Hepatocyte (in vitro differentiated cells): ENCODE results near the gene MAP6.

Experiments
- EZH2 ChIP-seq: fragments of 200-600 bp; sonication (generic); IDR thresholded peaks from 2 replicates; pipeline ENCODE4 v1.6.1; 2016; ENCODE audit warnings: antibody characterized with exemption, mild to moderate bottlenecking, borderline replicate concordance
- TF ChIP-seq, protein P1 (sequence below): fragments of 200-600 bp; sonication (generic); IDR thresholded peaks from 2 replicates; pipeline ENCODE4 v1.5.1; 2016; ENCODE audit warnings: antibody characterized with exemption, mild to moderate bottlenecking; ENCODE audit not compliant: poor library complexity

DNA sequence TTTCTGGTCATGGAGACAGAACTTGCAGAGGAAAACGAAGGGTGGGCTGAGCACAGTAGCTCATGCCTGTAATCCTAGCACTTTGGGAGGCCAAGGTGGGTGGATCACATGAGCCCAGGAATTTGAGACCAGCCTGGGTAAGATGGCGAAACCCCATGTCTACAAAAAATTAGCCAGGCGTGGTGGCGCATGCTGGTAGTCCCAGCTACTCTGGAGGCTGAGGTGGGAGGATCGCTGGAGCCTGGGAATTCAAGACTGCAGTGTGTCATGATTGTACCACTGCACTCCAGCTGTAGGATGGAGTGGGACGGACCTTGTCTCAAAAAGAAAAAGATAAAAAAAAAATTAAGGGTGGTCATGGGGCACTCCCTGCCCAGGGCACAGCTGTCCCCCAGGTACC lies 100.9 kb downstream of the MAP6 start:
- TF ChIP-seq, protein P1, sequence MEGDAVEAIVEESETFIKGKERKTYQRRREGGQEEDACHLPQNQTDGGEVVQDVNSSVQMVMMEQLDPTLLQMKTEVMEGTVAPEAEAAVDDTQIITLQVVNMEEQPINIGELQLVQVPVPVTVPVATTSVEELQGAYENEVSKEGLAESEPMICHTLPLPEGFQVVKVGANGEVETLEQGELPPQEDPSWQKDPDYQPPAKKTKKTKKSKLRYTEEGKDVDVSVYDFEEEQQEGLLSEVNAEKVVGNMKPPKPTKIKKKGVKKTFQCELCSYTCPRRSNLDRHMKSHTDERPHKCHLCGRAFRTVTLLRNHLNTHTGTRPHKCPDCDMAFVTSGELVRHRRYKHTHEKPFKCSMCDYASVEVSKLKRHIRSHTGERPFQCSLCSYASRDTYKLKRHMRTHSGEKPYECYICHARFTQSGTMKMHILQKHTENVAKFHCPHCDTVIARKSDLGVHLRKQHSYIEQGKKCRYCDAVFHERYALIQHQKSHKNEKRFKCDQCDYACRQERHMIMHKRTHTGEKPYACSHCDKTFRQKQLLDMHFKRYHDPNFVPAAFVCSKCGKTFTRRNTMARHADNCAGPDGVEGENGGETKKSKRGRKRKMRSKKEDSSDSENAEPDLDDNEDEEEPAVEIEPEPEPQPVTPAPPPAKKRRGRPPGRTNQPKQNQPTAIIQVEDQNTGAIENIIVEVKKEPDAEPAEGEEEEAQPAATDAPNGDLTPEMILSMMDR, result no peak
- no peak for TF ChIP-seq EZH2
